Esophagus muscularis mucosa (tissue), 3 donors: ENCODE data around the gene DNASE1L1.

Experiments
- CTCF ChIP-seq, 3 experiments: fragments of 200-600 bp in 2 of 3; fragments of 450-650 bp in 1 of 3; sonication (generic) in 2 of 3; IDR thresholded peaks; one replicate each; pipeline ENCODE4 v1.5.1; 2017 to 2019; ENCODE audit warnings: antibody characterized with exemption in 3 of 3, mild to moderate bottlenecking in 2 of 3, moderate library complexity in 1 of 3
- POLR2A ChIP-seq: fragments of 450-650 bp; IDR thresholded peaks from one replicate; pipeline ENCODE4 v1.6.1; 2017; ENCODE audit warnings: antibody characterized with exemption, moderate library complexity, mild to moderate bottlenecking, low read depth

GRCh38 chrX:154378059-154378798, 30.8 kb downstream of the DNASE1L1 start:
- TF ChIP-seq CTCF (IDR thresholded peaks at IDR 0.05) (no peak), POLR2A (peak; percentile 80)
